SU-DHL-6 (cell line): Measurements from ENCODE around the gene ATP13A5.

Experiments
- H2AFZ ChIP-seq: fragments of 200-600 bp; sonication (generic); 2 replicates; pipeline ENCODE4 v1.6.1; 2014; ENCODE audit warnings: low read depth, mild to moderate bottlenecking, moderate library complexity, mixed read lengths, antibody characterized with exemption, low read length; ENCODE audit not compliant: severe bottlenecking
- H3F3A ChIP-seq: fragments of 200-600 bp; shearing (Covaris generic); 2 replicates; pipeline ENCODE4 v1.6.0; 2016; ENCODE audit warnings: antibody characterized with exemption, mild to moderate bottlenecking; ENCODE audit not compliant: insufficient read depth
- H3K27ac ChIP-seq: fragments of 200-600 bp; sonication (generic); 2 replicates; pipeline ENCODE4 v1.5.1; 2016; ENCODE audit warnings: low read depth, mild to moderate bottlenecking, low read length, moderate library complexity, mixed read lengths
- H3K27me3 ChIP-seq: fragments of 200-600 bp; sonication (generic), shearing (Covaris generic); 2 replicates; pipeline ENCODE4 v1.6.0; 2014; ENCODE audit warnings: mild to moderate bottlenecking, low read length
- H3K36me3 ChIP-seq: fragments of 200-600 bp; sonication (generic); 2 replicates; pipeline ENCODE4 v1.6.1; 2014; ENCODE audit warnings: mild to moderate bottlenecking, low read length, mixed read lengths
- H3K4me2 ChIP-seq: fragments of 300-600, 200-600 bp; shearing (Covaris generic), sonication (generic); 2 replicates; pipeline ENCODE4 v1.6.0; 2014; ENCODE audit warnings: low read length, low read depth, mild to moderate bottlenecking; ENCODE audit not compliant: poor library complexity, severe bottlenecking
- H3K4me3 ChIP-seq: fragments of 200-600 bp; sonication (generic); 2 replicates; pipeline ENCODE4 v1.5.1; 2014; ENCODE audit warnings: antibody characterized with exemption, low read length, mild to moderate bottlenecking, mixed read lengths; ENCODE audit not compliant: insufficient read depth, poor library complexity, severe bottlenecking
- H3K79me2 ChIP-seq: fragments of 200-600 bp; sonication (generic); 2 replicates; pipeline ENCODE4 v1.6.1; 2014; ENCODE audit warnings: mild to moderate bottlenecking, low read length, moderate library complexity; ENCODE audit not compliant: insufficient read depth
- H3K9ac ChIP-seq: fragments of 200-600 bp; sonication (generic); 2 replicates; pipeline ENCODE4 v1.7.0; 2014; ENCODE audit warnings: mild to moderate bottlenecking, low read length
- H3K9me2 ChIP-seq: fragments of 200-600 bp; sonication (generic); replicated peaks from 2 replicates; pipeline ENCODE4 v1.6.1; 2014; ENCODE audit warnings: low read length; ENCODE audit not compliant: insufficient read depth
- H3K9me3 ChIP-seq: fragments of 200-600 bp; sonication (generic); 2 replicates; pipeline ENCODE4 v1.6.1; 2014; ENCODE audit warnings: low read length, mixed read lengths; ENCODE audit not compliant: insufficient read depth
- H4K20me1 ChIP-seq: fragments of 200-600 bp; sonication (generic); 2 replicates; pipeline ENCODE4 v1.6.1; 2014; ENCODE audit warnings: low read depth, mild to moderate bottlenecking, antibody characterized with exemption, low read length, moderate library complexity, mixed read lengths
- CTCF ChIP-seq: fragments of 200-600 bp; sonication (generic); IDR thresholded peaks from one replicate; pipeline ENCODE4 v1.5.1; 2017; ENCODE audit warnings: antibody characterized with exemption, mild to moderate bottlenecking, low read length, moderate library complexity; ENCODE audit not compliant: insufficient read depth, poor library complexity, severe bottlenecking
- EZH2phosphoT487 ChIP-seq: fragments of 200-600 bp; sonication (generic), shearing (Covaris generic); conservative IDR thresholded peaks from 2 replicates; pipeline ENCODE4 v1.6.1; 2018; ENCODE audit warnings: mild to moderate bottlenecking, antibody characterized with exemption, low read length, moderate library complexity, mixed read lengths

The ATP13A5 gene

GRCh38 chr3:193301433-193301832 lies 77.1 kb downstream of the ATP13A5 start:
- Histone ChIP-seq H3F3A (no peaks in the 10 kb centered on the region), H3K9me2 (no peaks in the 10 kb centered on the region), H3K36me3 (no peaks in the 10 kb centered on the region), H3K4me2 (no peak overlapping the region), H3K9ac (no peak overlapping the region), H4K20me1 (no peaks in the 10 kb centered on the region), H3K4me3 (no peak overlapping the region), H2AFZ (no peak overlapping the region), H3K79me2 (no peaks in the 10 kb centered on the region), H3K27me3 (no peaks in the 10 kb centered on the region), H3K27ac (no peak overlapping the region), H3K9me3 (no peaks in the 10 kb centered on the region)
- no peak for TF ChIP-seq CTCF
- no peak for TF ChIP-seq EZH2phosphoT487

- no peaks in the 10 kb centered on the region for H3K27me3 ChIP-seq
- TF ChIP-seq CTCF (no peak), EZH2phosphoT487 (no peak)
- no peaks in the 10 kb centered on the region for H4K20me1 ChIP-seq
- H3K36me3 ChIP-seq, result no peaks in the 10 kb centered on the region
- H3K27ac ChIP-seq, result no peak overlapping the region
- H3K9me2 ChIP-seq, result no peaks in the 10 kb centered on the region
- no peaks in the 10 kb centered on the region for H3F3A ChIP-seq
- H3K9ac ChIP-seq, result no peak overlapping the region
- no peak overlapping the region for H3K4me2 ChIP-seq
- H3K4me3 ChIP-seq, result no peak overlapping the region
- no peaks in the 10 kb centered on the region for H3K9me3 ChIP-seq
- no peaks in the 10 kb centered on the region for H3K79me2 ChIP-seq
- no peak overlapping the region for H2AFZ ChIP-seq
These were observed 81.1 kb downstream of the ATP13A5 start for GRCh38 chr3:193297421-193297820.

GRCh38 chr3:193295985-193296384 lies 82.6 kb downstream of the ATP13A5 start:
- Histone ChIP-seq H3K27ac (no peak overlapping the region), H3F3A (no peaks in the 10 kb centered on the region), H3K4me3 (no peak overlapping the region), H2AFZ (no peak overlapping the region), H3K27me3 (no peaks in the 10 kb centered on the region), H3K79me2 (no peaks in the 10 kb centered on the region), H3K36me3 (no peaks in the 10 kb centered on the region), H3K9me2 (no peaks in the 10 kb centered on the region), H3K9me3 (no peaks in the 10 kb centered on the region), H4K20me1 (no peaks in the 10 kb centered on the region), H3K9ac (no peak overlapping the region), H3K4me2 (no peak overlapping the region)
- TF ChIP-seq EZH2phosphoT487 (no peak), CTCF (no peak)

- Histone ChIP-seq H3K9ac (no peak overlapping the region), H3F3A (no peaks in the 10 kb centered on the region), H3K27me3 (no peaks in the 10 kb centered on the region), H2AFZ (no peak overlapping the region), H3K79me2 (no peaks in the 10 kb centered on the region), H3K4me3 (no peak overlapping the region), H3K9me3 (no peaks in the 10 kb centered on the region), H4K20me1 (no peaks in the 10 kb centered on the region), H3K36me3 (no peaks in the 10 kb centered on the region), H3K9me2 (no peaks in the 10 kb centered on the region), H3K4me2 (no peak overlapping the region), H3K27ac (no peak overlapping the region)
- TF ChIP-seq CTCF (no peak), EZH2phosphoT487 (no peak)
These were observed 86.2 kb downstream of the ATP13A5 start for GRCh38 chr3:193292386-193292785.
